HG02798 (cell line): ENCODE data around the gene FAM98A.

ENCODE experiments used
- ATAC-seq: cut with Tn5 transposase; IDR thresholded peaks from one replicate; pipeline ENCODE4 v1.9.1; 2021; ENCODE audit warnings: mild to moderate bottlenecking; ENCODE audit not compliant: unreplicated experiment, poor library complexity

FAM98A gene

GRCh38 chr2:33599175-33599942 lies at the start of gene FAM98A:
TSS of gene FAM98A (minus strand) at chr2:33599299. CDS start at chr2:33599221, 78 bp downstream.
- ATAC-seq, result peak; percentile 94

- no peak for ATAC-seq
Measured at GRCh38 chr2:33645861-33646260, 46.8 kb upstream of the FAM98A start.

GRCh38 chr2:33644215-33644614 lies 45.1 kb upstream of the FAM98A start:
- ATAC-seq, result no peak

GRCh38 chr2:33636001-33636400 lies 36.9 kb upstream of the FAM98A start:
- ATAC-seq, result no peak

- ATAC-seq, result no peak
Measured at GRCh38 chr2:33634261-33634910, 35.3 kb upstream of the FAM98A start.

- ATAC-seq, result no peak
Measured at GRCh38 chr2:33633315-33633714, 34.2 kb upstream of the FAM98A start.

GRCh38 chr2:33632831-33633230 lies 33.7 kb upstream of the FAM98A start:
- ATAC-seq, result no peak

GRCh38 chr2:33628031-33628827 lies 29.1 kb upstream of the FAM98A start:
- no peak for ATAC-seq

GRCh38 chr2:33619028-33619427 lies 19.9 kb upstream of the FAM98A start:
- no peak for ATAC-seq

- no peak for ATAC-seq
Measured at GRCh38 chr2:33617989-33618388, 18.9 kb upstream of the FAM98A start.

- ATAC-seq, result no peak
Measured at GRCh38 chr2:33617401-33617800, 18.3 kb upstream of the FAM98A start.

GRCh38 chr2:33616873-33617272 lies 17.8 kb upstream of the FAM98A start:
- ATAC-seq, result no peak

- no peak for ATAC-seq
Measured at GRCh38 chr2:33614190-33614589, 15.1 kb upstream of the FAM98A start.

- no peak for ATAC-seq
Measured at GRCh38 chr2:33607905-33608304, 8.8 kb upstream of the FAM98A start.

- no peak for ATAC-seq
Measured at GRCh38 chr2:33607251-33607721, 8.2 kb upstream of the FAM98A start.

GRCh38 chr2:33606622-33607021 lies 7.5 kb upstream of the FAM98A start:
- no peak for ATAC-seq

- ATAC-seq, result no peak
Measured at GRCh38 chr2:33606100-33606499, 7.0 kb upstream of the FAM98A start.

- no peak for ATAC-seq
Measured at GRCh38 chr2:33605056-33605455, 6.0 kb upstream of the FAM98A start.

GRCh38 chr2:33603416-33603815 lies 4.3 kb upstream of the FAM98A start:
- no peak for ATAC-seq

- ATAC-seq, result no peak
Measured at GRCh38 chr2:33602201-33602830, 3.2 kb upstream of the FAM98A start.

- no peak for ATAC-seq
Measured at GRCh38 chr2:33599943-33600192, 769 bp upstream of the FAM98A start.
